ENCODE data around the gene APC.

Gene APC

DNA sequence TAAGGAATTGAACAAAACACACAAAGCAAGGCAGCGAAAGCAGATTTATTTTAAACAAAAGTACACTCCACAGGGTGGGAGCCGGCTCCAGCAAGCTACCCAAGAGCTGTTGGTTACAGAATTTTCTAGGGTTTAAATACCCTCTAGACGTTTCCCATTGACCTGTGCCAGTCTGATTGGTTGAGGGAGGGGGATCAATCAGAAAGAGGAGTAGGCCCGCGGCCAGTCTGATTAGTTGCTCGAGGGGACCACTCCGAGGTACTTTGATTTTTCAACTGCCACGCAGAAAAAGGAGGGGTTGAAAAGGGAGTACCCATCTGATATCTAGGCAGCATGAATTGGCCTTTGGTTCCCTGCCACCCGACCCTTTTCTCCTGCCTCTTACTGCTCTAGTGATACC lies 124.4 kb downstream of the APC start:
- Histone ChIP-seq H3K27ac (ENCODE audit: low read length) (no peak overlapping the region), H3K9me3 (ENCODE audit: control insufficient read depth, low read depth, low read length) (no peaks in the 10 kb centered on the region), H3K4me1 (ENCODE audit: control insufficient read depth, low read depth, low read length) (peaks cover 9% of the 10 kb centered on the region), H3K9ac (ENCODE audit: low read length) (peak overlapping the region; percentile 93), H3K27me3 (ENCODE audit: control insufficient read depth, insufficient read depth, low read length) (peaks cover 7% of the 10 kb centered on the region), H3K4me3 (ENCODE audit: low read length) (peak overlapping the region; percentile 97), H3K36me3 (ENCODE audit: control insufficient read depth, low read depth, low read length) (peaks cover 40% of the 10 kb centered on the region)

DNA sequence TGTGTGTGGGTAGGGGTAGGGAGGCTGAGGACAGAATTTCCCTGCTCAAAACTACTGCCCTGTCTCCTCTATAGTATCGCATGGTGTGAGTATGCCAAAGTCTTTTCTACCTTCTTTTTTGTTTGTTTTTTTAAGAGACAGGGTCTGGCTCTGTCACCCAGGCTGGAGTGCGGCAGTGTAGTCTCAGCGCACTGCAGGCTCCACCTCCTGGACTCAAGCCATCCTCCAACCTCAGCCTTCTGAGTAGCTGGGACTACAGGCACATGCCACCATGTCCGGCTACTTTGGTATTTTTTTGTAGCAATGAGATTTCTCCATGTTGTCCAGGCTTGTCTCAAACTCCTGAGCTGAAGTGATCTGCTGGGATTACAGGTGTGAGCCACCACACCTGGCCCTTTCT lies 125.9 kb downstream of the APC start:
- H3K9me3 ChIP-seq (ENCODE audit: control insufficient read depth, low read depth, low read length): no peaks in the 10 kb centered on the region
- H3K9ac ChIP-seq (ENCODE audit: low read length): no peak overlapping the region
- peaks cover 53% of the 10 kb centered on the region for H3K36me3 ChIP-seq (ENCODE audit: control insufficient read depth, low read depth, low read length)
- no peak overlapping the region for H3K27ac ChIP-seq (ENCODE audit: low read length)
- H3K4me1 ChIP-seq (ENCODE audit: control insufficient read depth, low read depth, low read length): peaks cover 9% of the 10 kb centered on the region
- H3K4me3 ChIP-seq (ENCODE audit: low read length): no peak overlapping the region
- H3K27me3 ChIP-seq (ENCODE audit: control insufficient read depth, insufficient read depth, low read length): peaks cover 7% of the 10 kb centered on the region

DNA sequence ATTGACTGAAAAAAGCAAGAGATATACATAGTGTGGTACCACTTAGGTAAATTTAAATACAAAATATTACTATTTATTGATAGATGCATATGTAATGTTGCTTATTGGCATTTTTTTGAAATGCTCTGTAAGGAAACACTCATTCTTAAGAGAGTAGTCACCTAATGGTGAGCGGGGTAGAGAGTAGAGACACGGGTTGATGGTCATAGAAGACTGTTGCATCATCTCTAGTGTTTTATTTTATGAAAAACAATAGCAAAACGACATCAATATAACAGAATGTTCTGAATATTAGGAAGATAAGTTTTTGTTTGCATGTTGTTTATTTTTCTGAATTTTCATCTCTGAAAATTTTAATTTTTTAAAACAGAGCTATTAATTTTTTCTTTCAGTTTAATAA lies 127.4 kb downstream of the APC start:
- Histone ChIP-seq H3K4me3 (ENCODE audit: low read length) (no peak overlapping the region), H3K4me1 (ENCODE audit: control insufficient read depth, low read depth, low read length) (peaks cover 9% of the 10 kb centered on the region), H3K27ac (ENCODE audit: low read length) (no peak overlapping the region), H3K9me3 (ENCODE audit: control insufficient read depth, low read depth, low read length) (no peaks in the 10 kb centered on the region), H3K36me3 (ENCODE audit: control insufficient read depth, low read depth, low read length) (peaks cover 60% of the 10 kb centered on the region), H3K9ac (ENCODE audit: low read length) (no peak overlapping the region), H3K27me3 (ENCODE audit: control insufficient read depth, insufficient read depth, low read length) (no peaks in the 10 kb centered on the region)

DNA sequence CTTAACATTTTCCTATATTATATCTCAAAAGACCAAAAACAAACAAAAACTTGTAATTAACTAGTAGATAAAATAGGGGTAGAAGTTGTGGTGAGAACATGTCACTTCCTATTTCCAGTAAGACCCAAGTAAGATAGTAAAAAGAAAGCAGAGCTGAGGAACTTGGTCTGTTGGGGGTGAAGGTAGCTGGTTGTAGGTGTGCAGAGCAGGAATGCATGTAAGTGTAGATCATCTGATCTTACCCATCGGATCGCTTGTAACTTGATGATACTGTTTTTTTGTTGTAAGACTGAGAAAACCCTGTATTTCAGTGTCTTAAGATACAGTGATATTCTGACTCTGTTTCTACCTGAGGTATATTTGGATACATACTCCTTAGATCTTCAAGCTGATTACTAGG lies 129.1 kb downstream of the APC start:
- no peaks in the 10 kb centered on the region for H3K27me3 ChIP-seq (ENCODE audit: control insufficient read depth, insufficient read depth, low read length)
- H3K27ac ChIP-seq (ENCODE audit: low read length): no peak overlapping the region
- H3K4me3 ChIP-seq (ENCODE audit: low read length): no peak overlapping the region
- H3K9me3 ChIP-seq (ENCODE audit: control insufficient read depth, low read depth, low read length): no peaks in the 10 kb centered on the region
- H3K9ac ChIP-seq (ENCODE audit: low read length): no peak overlapping the region
- peaks cover 60% of the 10 kb centered on the region for H3K36me3 ChIP-seq (ENCODE audit: control insufficient read depth, low read depth, low read length)
- H3K4me1 ChIP-seq (ENCODE audit: control insufficient read depth, low read depth, low read length): peaks cover 9% of the 10 kb centered on the region

DNA sequence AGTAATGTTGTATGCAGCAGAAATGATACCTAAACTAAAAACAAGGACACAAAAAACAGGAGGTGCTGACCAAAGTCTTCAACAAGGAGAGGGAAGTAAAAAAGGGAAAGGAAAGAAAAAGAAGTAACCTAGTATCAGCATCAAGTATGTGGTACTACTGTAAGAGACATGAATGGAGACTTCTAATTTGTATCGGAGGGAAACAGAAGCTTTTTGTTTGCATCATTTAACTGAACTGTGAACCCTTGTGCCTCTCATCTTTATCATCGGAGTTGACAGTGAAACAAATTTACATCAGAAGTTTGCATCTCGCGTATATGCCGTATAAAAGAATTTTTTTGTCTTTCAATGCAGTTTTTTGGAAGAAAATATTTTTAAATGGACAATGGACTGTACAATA lies 129.7 kb downstream of the APC start:
- H3K4me3 ChIP-seq (ENCODE audit: low read length): no peak overlapping the region
- no peaks in the 10 kb centered on the region for H3K9me3 ChIP-seq (ENCODE audit: control insufficient read depth, low read depth, low read length)
- H3K27me3 ChIP-seq (ENCODE audit: control insufficient read depth, insufficient read depth, low read length): no peaks in the 10 kb centered on the region
- H3K27ac ChIP-seq (ENCODE audit: low read length): no peak overlapping the region
- peaks cover 5% of the 10 kb centered on the region for H3K4me1 ChIP-seq (ENCODE audit: control insufficient read depth, low read depth, low read length)
- H3K36me3 ChIP-seq (ENCODE audit: control insufficient read depth, low read depth, low read length): peaks cover 60% of the 10 kb centered on the region
- H3K9ac ChIP-seq (ENCODE audit: low read length): no peak overlapping the region

DNA sequence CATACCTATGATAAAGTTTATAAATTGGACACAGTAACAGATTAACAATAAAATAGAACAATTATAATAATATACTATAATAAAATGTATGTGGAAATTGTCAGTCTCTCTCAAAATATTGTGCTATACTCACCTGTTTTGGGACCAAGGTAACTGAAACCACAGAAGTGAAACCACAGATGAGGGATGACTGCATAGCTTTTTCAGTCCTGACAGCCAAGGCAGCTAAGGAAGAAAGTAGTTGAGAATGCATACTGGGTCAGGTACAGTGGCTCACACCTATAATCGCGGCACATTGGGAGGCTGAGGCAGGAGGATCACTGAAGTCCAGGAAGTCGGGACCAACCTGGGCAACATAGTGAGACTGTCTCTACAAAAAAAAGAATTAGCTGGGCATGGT lies 132.3 kb downstream of the APC start:
- no peak overlapping the region for H3K9ac ChIP-seq (ENCODE audit: low read length)
- H3K27ac ChIP-seq (ENCODE audit: low read length): no peak overlapping the region
- H3K9me3 ChIP-seq (ENCODE audit: control insufficient read depth, low read depth, low read length): no peaks in the 10 kb centered on the region
- peaks cover 35% of the 10 kb centered on the region for H3K36me3 ChIP-seq (ENCODE audit: control insufficient read depth, low read depth, low read length)
- H3K4me3 ChIP-seq (ENCODE audit: low read length): no peak overlapping the region
- H3K27me3 ChIP-seq (ENCODE audit: control insufficient read depth, insufficient read depth, low read length): no peaks in the 10 kb centered on the region
- H3K4me1 ChIP-seq (ENCODE audit: control insufficient read depth, low read depth, low read length): no peaks in the 10 kb centered on the region

DNA sequence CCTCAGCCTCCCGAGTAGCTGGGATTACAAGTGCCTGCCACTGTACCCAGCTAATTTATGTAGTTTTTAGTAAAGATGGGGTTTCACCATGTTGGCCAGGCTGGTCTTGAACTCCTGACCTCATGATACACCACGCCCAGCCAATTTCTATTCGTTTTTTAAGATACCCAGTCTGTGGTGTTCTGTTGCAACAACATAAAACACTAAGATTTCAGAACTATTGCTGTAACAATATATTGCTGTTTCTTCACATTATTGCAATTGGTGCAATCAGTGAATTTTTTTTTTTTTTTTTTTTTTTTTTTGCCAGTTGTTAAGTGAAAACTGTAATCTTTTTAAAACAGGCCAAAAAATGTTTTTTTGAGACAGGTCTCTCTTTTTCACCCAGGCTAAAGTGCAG lies 133.3 kb downstream of the APC start:
- no peaks in the 10 kb centered on the region for H3K27me3 ChIP-seq (ENCODE audit: control insufficient read depth, insufficient read depth, low read length)
- H3K9me3 ChIP-seq (ENCODE audit: control insufficient read depth, low read depth, low read length): no peaks in the 10 kb centered on the region
- peaks cover under 1% of the 10 kb centered on the region for H3K4me1 ChIP-seq (ENCODE audit: control insufficient read depth, low read depth, low read length)
- H3K27ac ChIP-seq (ENCODE audit: low read length): no peak overlapping the region
- no peak overlapping the region for H3K9ac ChIP-seq (ENCODE audit: low read length)
- H3K36me3 ChIP-seq (ENCODE audit: control insufficient read depth, low read depth, low read length): peaks cover 28% of the 10 kb centered on the region
- H3K4me3 ChIP-seq (ENCODE audit: low read length): no peak overlapping the region

DNA sequence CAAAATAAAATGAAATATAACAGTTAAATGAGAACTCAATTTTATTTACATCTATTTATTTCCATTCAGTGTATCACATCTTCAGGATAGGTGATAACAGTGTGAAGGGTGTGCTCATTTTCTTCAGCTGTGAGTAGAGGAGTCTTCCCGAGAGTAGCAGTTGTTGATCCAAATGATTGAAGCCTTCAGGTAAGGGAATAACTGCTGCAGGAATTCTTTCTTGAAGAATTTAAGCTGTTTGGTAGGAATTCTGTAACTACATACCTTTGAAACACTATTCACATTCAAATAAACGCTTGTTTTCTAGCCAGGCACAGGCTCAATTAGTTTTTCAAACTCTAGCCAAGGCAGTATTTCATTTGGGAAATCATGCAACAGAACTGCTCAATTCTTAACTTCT lies 138.7 kb downstream of the APC start:
- Histone ChIP-seq H3K4me1 (ENCODE audit: control insufficient read depth, low read depth, low read length) (peaks cover 8% of the 10 kb centered on the region), H3K4me3 (ENCODE audit: low read length) (no peak overlapping the region), H3K9ac (ENCODE audit: low read length) (no peak overlapping the region), H3K27ac (ENCODE audit: low read length) (peak overlapping the region; percentile 45), H3K36me3 (ENCODE audit: control insufficient read depth, low read depth, low read length) (peaks cover 24% of the 10 kb centered on the region), H3K9me3 (ENCODE audit: control insufficient read depth, low read depth, low read length) (no peaks in the 10 kb centered on the region), H3K27me3 (ENCODE audit: control insufficient read depth, insufficient read depth, low read length) (no peaks in the 10 kb centered on the region)

DNA sequence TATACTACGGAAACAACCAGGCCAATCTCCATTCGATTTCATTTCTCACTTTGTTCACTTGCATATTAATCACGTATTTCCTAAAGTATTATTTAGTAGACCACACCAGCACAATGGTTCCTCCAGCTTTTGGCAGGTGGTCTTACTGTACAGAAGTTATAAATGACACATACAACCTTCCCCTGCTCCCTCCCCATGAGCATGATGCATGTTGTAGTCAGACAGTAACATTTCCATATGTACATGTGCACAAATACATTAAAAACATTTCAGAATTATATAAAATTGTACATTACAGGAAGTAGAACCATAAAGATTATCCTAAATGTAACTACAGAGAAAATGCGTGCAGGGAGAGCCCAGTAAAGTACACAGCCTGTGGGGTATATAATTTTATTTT lies 140.4 kb downstream of the APC start:
- peaks cover 33% of the 10 kb centered on the region for H3K36me3 ChIP-seq (ENCODE audit: control insufficient read depth, low read depth, low read length)
- H3K4me3 ChIP-seq (ENCODE audit: low read length): no peak overlapping the region
- no peak overlapping the region for H3K9ac ChIP-seq (ENCODE audit: low read length)

DNA sequence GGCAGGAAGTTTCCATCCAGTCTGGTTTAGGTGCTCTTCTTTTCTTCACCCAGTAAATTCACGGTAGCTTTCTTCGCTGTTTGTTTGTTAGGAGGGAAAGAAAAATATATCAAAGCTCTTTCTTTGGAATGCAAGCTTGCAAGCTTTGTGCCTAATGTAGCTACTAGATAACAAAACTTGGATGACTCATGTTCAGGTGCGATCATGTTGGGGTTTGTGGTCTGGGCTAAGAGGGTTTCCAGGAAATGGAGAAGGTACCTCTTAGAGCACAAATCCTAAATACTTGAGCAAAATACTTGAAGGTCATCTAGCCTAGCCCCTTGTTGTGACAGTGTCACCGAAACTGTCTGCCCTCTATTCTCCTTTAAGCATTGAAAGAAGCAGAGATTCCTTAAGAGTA lies 141.1 kb downstream of the APC start:
- Histone ChIP-seq H3K9me3 (ENCODE audit: control insufficient read depth, low read depth, low read length) (no peaks in the 10 kb centered on the region), H3K4me3 (ENCODE audit: low read length) (no peak overlapping the region), H3K27ac (ENCODE audit: low read length) (no peak overlapping the region), H3K27me3 (ENCODE audit: control insufficient read depth, insufficient read depth, low read length) (no peaks in the 10 kb centered on the region), H3K9ac (ENCODE audit: low read length) (no peak overlapping the region), H3K36me3 (ENCODE audit: control insufficient read depth, low read depth, low read length) (peaks cover 36% of the 10 kb centered on the region), H3K4me1 (ENCODE audit: control insufficient read depth, low read depth, low read length) (peaks cover 8% of the 10 kb centered on the region)

More for the DNA sequence above, 140.4 kb downstream of the APC start:
- H3K9me3 ChIP-seq (ENCODE audit: control insufficient read depth, low read depth, low read length): no peaks in the 10 kb centered on the region
- no peaks in the 10 kb centered on the region for H3K27me3 ChIP-seq (ENCODE audit: control insufficient read depth, insufficient read depth, low read length)
- H3K27ac ChIP-seq (ENCODE audit: low read length): no peak overlapping the region
- H3K4me1 ChIP-seq (ENCODE audit: control insufficient read depth, low read depth, low read length): peaks cover 8% of the 10 kb centered on the region

DNA sequence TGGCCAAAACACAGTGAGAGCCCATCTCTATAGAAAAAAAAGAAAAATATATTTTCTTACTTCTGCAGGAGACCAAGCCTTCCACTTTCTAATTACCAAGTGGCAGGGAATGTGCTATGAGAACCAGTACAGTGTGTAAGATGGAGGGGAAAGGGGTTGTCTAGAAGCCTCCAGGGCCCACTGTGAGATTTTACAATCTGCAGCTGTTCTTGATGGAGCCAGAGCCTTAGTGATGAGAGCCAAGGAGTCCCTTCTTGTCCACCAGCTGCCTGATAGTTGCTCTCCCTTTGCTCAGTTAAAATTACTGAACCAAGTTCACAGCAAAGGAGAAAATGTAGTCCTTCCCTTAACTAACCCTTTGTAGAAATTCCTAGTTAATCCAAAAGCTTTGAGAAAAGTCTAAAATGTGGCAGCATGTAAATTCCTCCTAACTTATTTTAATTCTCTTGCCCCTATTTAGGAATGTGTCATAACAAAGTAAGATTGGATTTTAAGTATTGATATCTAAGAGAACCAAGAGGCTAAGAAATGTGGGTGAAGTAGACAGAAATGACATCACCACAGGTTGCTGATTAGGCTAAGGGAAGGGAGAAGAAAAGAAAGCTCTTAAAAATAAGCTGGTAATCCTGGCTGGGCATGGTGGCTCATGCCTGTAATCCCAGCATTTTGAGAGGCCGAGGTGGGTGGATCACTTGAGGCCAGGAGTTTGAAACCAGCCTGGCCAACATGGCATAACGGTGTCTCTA lies 142.7 kb downstream of the APC start:
- H3K27ac ChIP-seq (ENCODE audit: low read length): no peak overlapping the region
- no peaks in the 10 kb centered on the region for H3K27me3 ChIP-seq (ENCODE audit: control insufficient read depth, insufficient read depth, low read length)
- H3K36me3 ChIP-seq (ENCODE audit: control insufficient read depth, low read depth, low read length): peaks cover 45% of the 10 kb centered on the region
- H3K4me3 ChIP-seq (ENCODE audit: low read length): no peak overlapping the region
- peaks cover 8% of the 10 kb centered on the region for H3K4me1 ChIP-seq (ENCODE audit: control insufficient read depth, low read depth, low read length)
- no peaks in the 10 kb centered on the region for H3K9me3 ChIP-seq (ENCODE audit: control insufficient read depth, low read depth, low read length)
- H3K9ac ChIP-seq (ENCODE audit: low read length): no peak overlapping the region

DNA sequence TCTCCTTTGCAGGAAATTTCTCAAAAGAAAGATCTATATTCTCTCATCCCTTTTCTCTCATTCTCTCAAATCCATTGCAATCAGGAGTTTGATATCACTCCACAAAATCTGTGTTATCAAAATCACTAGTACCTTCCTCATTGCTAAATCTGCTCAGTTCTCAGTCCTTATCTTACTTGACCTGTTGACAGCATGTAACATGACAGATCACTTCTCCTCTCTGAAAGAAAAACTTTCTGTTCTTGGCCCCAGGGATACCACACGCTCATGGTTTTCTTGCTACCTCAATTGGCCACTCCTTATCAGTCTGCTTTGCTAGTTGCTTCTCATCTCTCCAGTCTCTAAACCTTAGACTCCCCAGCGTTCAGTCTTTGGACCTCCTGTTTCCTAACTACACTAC lies 145.5 kb downstream of the APC start:
- H3K9ac ChIP-seq (ENCODE audit: low read length): no peak overlapping the region
- peaks cover 47% of the 10 kb centered on the region for H3K36me3 ChIP-seq (ENCODE audit: control insufficient read depth, low read depth, low read length)
- H3K27ac ChIP-seq (ENCODE audit: low read length): no peak overlapping the region
- no peaks in the 10 kb centered on the region for H3K4me1 ChIP-seq (ENCODE audit: control insufficient read depth, low read depth, low read length)
- H3K27me3 ChIP-seq (ENCODE audit: control insufficient read depth, insufficient read depth, low read length): no peaks in the 10 kb centered on the region
- H3K9me3 ChIP-seq (ENCODE audit: control insufficient read depth, low read depth, low read length): no peaks in the 10 kb centered on the region
- H3K4me3 ChIP-seq (ENCODE audit: low read length): no peak overlapping the region
